K562 (cell line): ENCODE results near the gene SERPINB2. TPM values are rescaled to one million over a fixed set of nuclear protein-coding genes. Genes with fewer than 3 reads are reported as not detected.

Experiments used
- ATAC-seq: fragments of 200-7000 bp; cut with Tn5 transposase; 3 replicates; pipeline ENCODE4 v1.9.1; 2020; ENCODE audit warnings: moderate library complexity
- BruUV-seq: library from RNA; stranded (reverse); fragments of 400-500 nt; replicated peaks from 2 replicates; lab custom pipeline; 2021; lab: Mats Ljungman, UMichigan
- CTCF ChIA-PET: fragments of 300-600 bp; formaldehyde crosslinking; extraction: SDS; loops from one replicate; lab custom pipeline; 2021; ENCODE audit warnings: low intra/inter-chr PET ratio; lab: Yijun Ruan, JAX
- POLR2A ChIA-PET: fragments of 300-600, 350-650 bp; sonication (Branson Sonifier 250); formaldehyde crosslinking; extraction: SDS; loops from one replicate; lab custom pipeline; 2021; ENCODE audit warnings: antibody characterized with exemption, inconsistent platforms; lab: Yijun Ruan, JAX
- DNase-seq, 4 experiments: peaks; one replicate each; pipeline versions ENCODE4 v3.0.0 to v3.0.0-alpha.2; 2011 to 2018; ENCODE audit warnings: low spot score in 3 of 4, mixed read lengths in 3 of 4; ENCODE audit errors: extremely low read depth in 1 of 4
- FAIRE-seq: peaks from 2 replicates; lab custom pipeline; 2011; peaks lifted over from hg19 to GRCh38; lab: Jason Lieb, UNC
- H2AFZ ChIP-seq: 2 replicates; pipeline ENCODE4 v1.6.0; 2011; ENCODE audit warnings: low read depth, low read length, control low read depth, inconsistent platforms
- H3K27ac ChIP-seq: fragments of 200-600 bp; 3 replicates; pipeline ENCODE4 v1.8.0; 2011; ENCODE audit warnings: low read depth, mild to moderate bottlenecking, control low read depth, inconsistent platforms, low read length, moderate library complexity, mixed read lengths; ENCODE audit errors: extremely low read depth
- H3K27me3 ChIP-seq, 2 experiments: fragments of 300-600 bp in 1 of 2; 2 replicates in 1 of 2; 3 replicates in 1 of 2; pipeline versions ENCODE4 v1.6.0 to v1.8.0; 2011; ENCODE audit warnings: inconsistent platforms in 2 of 2, low read length in 2 of 2, mild to moderate bottlenecking in 1 of 2, mixed read lengths in 1 of 2, moderate library complexity in 1 of 2; ENCODE audit not compliant: control insufficient read depth in 2 of 2, insufficient read depth in 2 of 2
- H3K36me3 ChIP-seq: fragments of 300-600 bp; 3 replicates; pipeline ENCODE4 v1.8.0; 2011; ENCODE audit warnings: mild to moderate bottlenecking, low read length, inconsistent platforms; ENCODE audit not compliant: control insufficient read depth, insufficient read depth
- H3K4me1 ChIP-seq, 2 experiments: fragments of 200-600 bp in 1 of 2; replicated peaks in 1 of 2; 2 replicates in 1 of 2; 3 replicates in 1 of 2; pipeline versions ENCODE4 v1.5.1 to v1.8.0; 2011; ENCODE audit warnings: inconsistent platforms in 2 of 2, low read length in 2 of 2, mild to moderate bottlenecking in 1 of 2, mixed read lengths in 1 of 2, moderate library complexity in 1 of 2; ENCODE audit not compliant: control insufficient read depth in 2 of 2, insufficient read depth in 2 of 2
- H3K4me2 ChIP-seq: 2 replicates; pipeline ENCODE4 v1.6.1; 2011; ENCODE audit warnings: low read length, control low read depth, inconsistent platforms, mixed read lengths; ENCODE audit not compliant: insufficient read depth
- H3K4me3 ChIP-seq: fragments of 200-600 bp; sonication (generic), shearing (Covaris generic); 2 replicates; pipeline ENCODE4 v1.5.1; 2016; ENCODE audit warnings: control low read depth, inconsistent platforms
- H3K79me2 ChIP-seq: fragments of 200-600 bp; 3 replicates; pipeline ENCODE4 v1.8.0; 2011; ENCODE audit warnings: low read length, inconsistent platforms; ENCODE audit not compliant: control insufficient read depth, insufficient read depth
- H3K9ac ChIP-seq, 2 experiments: 2 replicates each; pipeline versions ENCODE4 v1.6.0 to v1.6.1; 2011; ENCODE audit warnings: low read depth in 2 of 2, low read length in 2 of 2, control low read depth in 1 of 2, inconsistent platforms in 1 of 2, mild to moderate bottlenecking in 1 of 2, mixed read lengths in 1 of 2; ENCODE audit not compliant: insufficient read depth in 1 of 2
- H3K9me1 ChIP-seq: one replicate; pipeline ENCODE4 v1.6.0; 2011; ENCODE audit warnings: inconsistent platforms, mild to moderate bottlenecking, low read length, moderate library complexity; ENCODE audit not compliant: control insufficient read depth, insufficient read depth
- H3K9me3 ChIP-seq: replicated peaks from 2 replicates; pipeline ENCODE4 v1.5.1; 2011; ENCODE audit warnings: low read depth, low read length, inconsistent platforms; ENCODE audit not compliant: control insufficient read depth, insufficient read depth
- H4K20me1 ChIP-seq: replicated peaks from 2 replicates; pipeline ENCODE4 v1.6.1; 2011; ENCODE audit warnings: low read length, inconsistent platforms, mixed read lengths; ENCODE audit not compliant: control insufficient read depth, insufficient read depth
- ETS2 ChIP-seq: IDR thresholded peaks from 2 replicates; pipeline ENCODE4 v1.6.1; 2016; ENCODE audit warnings: borderline replicate concordance, missing genetic modification characterization, mild to moderate bottlenecking, moderate library complexity, missing compliant biosample characterization; ENCODE audit not compliant: poor library complexity, severe bottlenecking
- LCOR ChIP-seq: sonication (generic); formaldehyde crosslinking; IDR thresholded peaks from 2 replicates; pipeline ENCODE4 v1.8.0; 2022; ENCODE audit warnings: mild to moderate bottlenecking, missing genetic modification reagents
- POLR3G ChIP-seq: IDR thresholded peaks from 2 replicates; pipeline ENCODE4 v1.6.1; 2011; ENCODE audit not compliant: insufficient read length, insufficient replicate concordance; ENCODE audit errors: extremely low read depth
- TAF1 ChIP-seq: IDR thresholded peaks from 2 replicates; pipeline ENCODE4 v1.6.1; 2011; ENCODE audit warnings: mild to moderate bottlenecking, low read length, moderate library complexity; ENCODE audit not compliant: insufficient read depth, control insufficient read depth, severe bottlenecking; ENCODE audit errors: extremely low read depth
- TCF3 ChIP-seq: sonication (generic); formaldehyde crosslinking; IDR thresholded peaks from 2 replicates; pipeline ENCODE4 v1.4.0; 2020; ENCODE audit warnings: mild to moderate bottlenecking, missing genetic modification reagents
- ZNF316 ChIP-seq: fragments of 450-650 bp; IDR thresholded peaks from 2 replicates; pipeline ENCODE4 v1.6.1; 2016
- WGBS: fragments of 100-300 bp; shearing (Covaris generic); methylation state at CpG from one replicate; pipeline ENCODE4 v1.1.6; 2016; ENCODE audit warnings: low coverage, mixed read lengths; ENCODE audit not compliant: insufficient coverage; ENCODE audit errors: missing lambda C conversion rate; 5-methylcytosine and 5-hydroxymethylcytosine counted together
- in situ Hi-C: fragments of 300-500 bp; cut with MboI; formaldehyde crosslinking; loops from 4 replicates; pipeline ENCODE4 v1.15.0; 2018; ENCODE audit warnings: inconsistent platforms, mixed read lengths
- intact Hi-C: fragments of 100-400 bp; cut with micrococcal nuclease; formaldehyde crosslinking; loops from 2 replicates; pipeline ENCODE4 v1.14.2; 2022
- polyA plus RNA-seq, 8 experiments: library from polyadenylated mRNA; depleted of rRNA in 4 of 8; stranded (reverse) in 5 of 8; unstranded in 3 of 8; fragments of >200 nt; fragmentation: Nextera tagmentation in 2 of 8; fragmentation: Illumina TruSeq in 1 of 8; extraction: Ambion mirVana in 2 of 8; extraction: Trizol in 1 of 8; gene quantifications; 2 replicates each; pipeline versions ENCODE4 v1.2.1 to v1.2.3, GENCODE V29; 2011 to 2014; ENCODE audit warnings: inconsistent platforms in 1 of 8, missing spikeins in 1 of 8
- total RNA-seq, 7 experiments: library from RNA; depleted of rRNA in 6 of 7; stranded (reverse); fragments of >200 nt in 6 of 7; fragmentation: Illumina TruSeq in 2 of 7; extraction: Trizol in 2 of 7; gene quantifications; 2 replicates each; pipeline versions ENCODE4 v1.2.1 to v1.2.3, GENCODE V29; 2011 to 2021; ENCODE audit warnings: low replicate concordance in 1 of 7

SERPINB2 gene
- total and polyA plus RNA-seq, 9 of the 15 experiments (the other 6 are each of a cell fraction or from before 2014, with no cell fraction given), result 0.03 to 0.13 (median 0.09) TPM; not detected in 5

- no TSS peak for BruUV-seq
- H3K4me3 ChIP-seq, result no peak overlapping the region
- in situ Hi-C loops, result no loop called here
- intact Hi-C loops, result no loop called here
- no peaks in the 10 kb centered on the region for H3K36me3 ChIP-seq
- no peaks in the 10 kb centered on the region for H3K9me3 ChIP-seq
- no peaks in the 10 kb centered on the region for H3K27me3 ChIP-seq
- H3K9ac ChIP-seq, result no peak overlapping the region
- no peaks in the 10 kb centered on the region for H3K4me1 ChIP-seq
- H4K20me1 ChIP-seq, result no peaks in the 10 kb centered on the region
- ChIA-PET CTCF (no interaction called here), POLR2A (interaction anchor here (0.6 kb wide), 1 partner anchor 377 kb away, joined by 3 read pairs; no protein-coding TSS in a partner anchor)
- no peaks in the 10 kb centered on the region for H3K79me2 ChIP-seq
- H3K27ac ChIP-seq, result no peak overlapping the region
- H3K9me1 ChIP-seq, result no peaks in the 10 kb centered on the region
- no peak for DNase-seq
- no peak for FAIRE-seq
- ATAC-seq, result no peak
- WGBS, result 0% methylated on average over 3 of the region's 3 CpGs
- no peak overlapping the region for H3K4me2 ChIP-seq
- H2AFZ ChIP-seq, result no peak overlapping the region
- TF ChIP-seq TAF1 (no peak), ETS2 (tag) (no peak), ZNF316 (0 out of 2 replicates have a peak, but pooled peaks have one; percentile 16), TCF3 (no peak), LCOR (CRISPR knock-in tag) (no peak), POLR3G (no peak)
Observed at GRCh38 chr18:63930773-63931354, 43.4 kb downstream of the SERPINB2 start.
